Gastrocnemius medialis (tissue), 4 donors: ENCODE results near the gene OIP5.

Source experiments
- CTCF ChIP-seq, 5 experiments: fragments of 450-650 bp in 3 of 5; fragments of 200-600 bp in 2 of 5; sonication (generic) in 2 of 5; IDR thresholded peaks in 4 of 5; conservative IDR thresholded peaks in 1 of 5; 1 replicate in 4 of 5; 2 replicates in 1 of 5; pipeline ENCODE4 v1.5.1; 2016 to 2019; ENCODE audit warnings: antibody characterized with exemption in 5 of 5, mild to moderate bottlenecking in 3 of 5, moderate library complexity in 3 of 5
- POLR2A ChIP-seq, 2 donors: fragments of 450-650 bp; IDR thresholded peaks; one replicate each; pipeline ENCODE4 v1.6.1; 2017; ENCODE audit warnings: antibody characterized with exemption in 2 of 2, mild to moderate bottlenecking in 2 of 2, moderate library complexity in 2 of 2

DNA sequence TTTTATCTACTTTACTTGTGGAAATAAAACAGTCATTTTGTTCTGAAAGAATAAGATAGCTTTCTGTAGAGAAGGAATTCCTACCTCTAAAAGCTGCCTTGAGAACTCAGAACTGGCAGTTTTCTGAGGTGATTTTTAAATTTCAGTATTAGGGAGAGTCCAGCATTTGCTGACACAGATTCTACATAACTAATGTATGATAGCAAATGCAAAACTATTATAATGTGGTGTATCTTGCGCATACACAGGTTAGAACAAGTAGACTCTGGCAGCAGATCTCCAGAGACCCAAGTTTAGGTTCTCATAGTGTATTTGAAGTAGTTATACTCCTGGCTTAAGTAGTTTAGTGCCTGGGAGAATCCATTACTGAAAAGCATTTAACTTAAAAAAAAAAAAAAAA is 30.8 kb downstream of the OIP5 start:
- no peak for TF ChIP-seq CTCF (IDR thresholded peaks at IDR 0.05 in 4 of 5, conservative IDR thresholded peaks at IDR 0.05 in 1 of 5)
- TF ChIP-seq POLR2A (IDR thresholded peaks at IDR 0.05): no peak
